AG04450 (cell line): Measurements from ENCODE around the gene MRGPRX3. TPM values are rescaled to one million over a fixed set of nuclear protein-coding genes. Genes with fewer than 3 reads are reported as not detected.
A peak's percentile ranks its signal among the peaks of the same experiment; 100 is the strongest.

Experiments used
- CTCF ChIA-PET: fragments of 300-600, 350-600 bp; formaldehyde crosslinking; extraction: SDS; loops from one replicate; lab custom pipeline; 2022; ENCODE audit warnings: antibody characterized with exemption, inconsistent platforms; lab: Charles Lee
- POLR2A ChIA-PET: fragments of 350-600 bp; formaldehyde crosslinking; extraction: SDS; loops from one replicate; lab custom pipeline; 2021; ENCODE audit warnings: antibody characterized with exemption, inconsistent platforms; lab: Yijun Ruan, JAX
- DNase-seq: peaks from one replicate; pipeline ENCODE4 v3.0.0-alpha.2; 2011; ENCODE audit warnings: low read depth, low spot score
- H3K27ac ChIP-seq: one replicate; pipeline ENCODE4 v1.5.1; 2012; ENCODE audit warnings: low read depth, low read length, control low read depth
- H3K27me3 ChIP-seq: one replicate; pipeline ENCODE4 v1.6.0; 2012; ENCODE audit warnings: low read length; ENCODE audit not compliant: control insufficient read depth, insufficient read depth
- H3K4me3 ChIP-seq: 2 replicates; pipeline ENCODE4 v1.5.1; 2011; ENCODE audit warnings: mild to moderate bottlenecking, low read depth, low read length, control low read depth
- H3K9me3 ChIP-seq: 2 replicates; pipeline ENCODE4 v1.5.1; 2012; ENCODE audit warnings: low read length; ENCODE audit not compliant: control insufficient read depth, insufficient read depth
- polyA plus RNA-seq: library from polyadenylated mRNA; depleted of rRNA; stranded (reverse); fragments of >200 nt; gene quantifications from 2 replicates; pipeline ENCODE4 v1.2.3, GENCODE V29; 2011
- TF ChIP-seq, protein P1 (sequence below): IDR thresholded peaks from 2 replicates; pipeline ENCODE4 v1.5.1; 2011; ENCODE audit warnings: low read depth, low read length, control low read depth, inconsistent platforms

Gene MRGPRX3
- polyA plus RNA-seq, 1 experiment: not detected

GRCh38 chr11:18137186-18137800, 4.9 kb downstream of the MRGPRX3 start:
- CTCF ChIA-PET: no interaction called here
- Histone ChIP-seq H3K27ac (no peak overlapping the region), H3K4me3 (no peak overlapping the region), H3K27me3 (no peaks in the 10 kb centered on the region), H3K9me3 (no peaks in the 10 kb centered on the region)
- POLR2A ChIA-PET: interaction anchor here (0.6 kb wide), 1 partner anchor 46 kb away, joined by 3 read pairs; no protein-coding TSS in a partner anchor
- no peak for DNase-seq
- TF ChIP-seq, protein P1, sequence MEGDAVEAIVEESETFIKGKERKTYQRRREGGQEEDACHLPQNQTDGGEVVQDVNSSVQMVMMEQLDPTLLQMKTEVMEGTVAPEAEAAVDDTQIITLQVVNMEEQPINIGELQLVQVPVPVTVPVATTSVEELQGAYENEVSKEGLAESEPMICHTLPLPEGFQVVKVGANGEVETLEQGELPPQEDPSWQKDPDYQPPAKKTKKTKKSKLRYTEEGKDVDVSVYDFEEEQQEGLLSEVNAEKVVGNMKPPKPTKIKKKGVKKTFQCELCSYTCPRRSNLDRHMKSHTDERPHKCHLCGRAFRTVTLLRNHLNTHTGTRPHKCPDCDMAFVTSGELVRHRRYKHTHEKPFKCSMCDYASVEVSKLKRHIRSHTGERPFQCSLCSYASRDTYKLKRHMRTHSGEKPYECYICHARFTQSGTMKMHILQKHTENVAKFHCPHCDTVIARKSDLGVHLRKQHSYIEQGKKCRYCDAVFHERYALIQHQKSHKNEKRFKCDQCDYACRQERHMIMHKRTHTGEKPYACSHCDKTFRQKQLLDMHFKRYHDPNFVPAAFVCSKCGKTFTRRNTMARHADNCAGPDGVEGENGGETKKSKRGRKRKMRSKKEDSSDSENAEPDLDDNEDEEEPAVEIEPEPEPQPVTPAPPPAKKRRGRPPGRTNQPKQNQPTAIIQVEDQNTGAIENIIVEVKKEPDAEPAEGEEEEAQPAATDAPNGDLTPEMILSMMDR: no peak

GRCh38 chr11:18140145-18140544, 7.8 kb downstream of the MRGPRX3 start:
- H3K4me3 ChIP-seq: no peak overlapping the region
- ChIA-PET CTCF (no interaction called here), POLR2A (no interaction called here)
- H3K27me3 ChIP-seq: no peaks in the 10 kb centered on the region
- H3K9me3 ChIP-seq: no peaks in the 10 kb centered on the region
- no peak overlapping the region for H3K27ac ChIP-seq
- DNase-seq: no peak
- TF ChIP-seq, protein P1: no peak

GRCh38 chr11:18144243-18144642, 11.9 kb downstream of the MRGPRX3 start:
- H3K9me3 ChIP-seq: no peaks in the 10 kb centered on the region
- H3K27ac ChIP-seq: no peak overlapping the region
- no peak overlapping the region for H3K4me3 ChIP-seq
- POLR2A ChIA-PET: no interaction called here
- H3K27me3 ChIP-seq: no peaks in the 10 kb centered on the region
- CTCF ChIA-PET: interaction anchor here (1.3 to 1.5 kb wide), 2 partner anchors 28 to 153 kb away, joined by 3 to 6 read pairs; no protein-coding TSS in a partner anchor
- DNase-seq: no peak
- TF ChIP-seq, protein P1: no peak

DNA sequence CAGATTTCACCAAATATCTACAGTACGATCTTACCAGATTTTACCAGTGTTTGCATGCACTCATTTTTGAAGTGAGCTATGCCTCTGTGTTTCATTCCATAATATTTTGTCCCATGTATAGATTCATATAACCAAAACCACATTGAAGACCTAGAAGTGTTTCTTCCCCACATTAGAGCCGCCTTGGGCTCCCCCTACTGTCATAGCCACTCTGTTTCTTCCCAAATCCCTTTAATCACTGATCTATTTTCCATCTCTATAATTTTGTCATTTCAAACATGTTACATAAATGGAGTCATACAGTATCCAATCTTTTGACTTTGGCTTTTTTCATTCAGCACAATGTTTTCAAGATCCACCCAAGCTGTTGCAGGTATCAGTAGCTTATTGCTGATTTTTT, 12.7 kb downstream of the MRGPRX3 start:
- no peak overlapping the region for H3K4me3 ChIP-seq
- DNase-seq: no peak
- CTCF ChIA-PET: interaction anchor here (1.3 to 1.5 kb wide), 2 partner anchors 29 to 153 kb away, joined by 3 to 6 read pairs; no protein-coding TSS in a partner anchor
- H3K9me3 ChIP-seq: no peaks in the 10 kb centered on the region
- H3K27ac ChIP-seq: no peak overlapping the region
- POLR2A ChIA-PET: no interaction called here
- no peaks in the 10 kb centered on the region for H3K27me3 ChIP-seq
- TF ChIP-seq, protein P1: 0 out of 2 replicates have a peak, but pooled peaks have one; percentile 20

- H3K27me3 ChIP-seq: no peaks in the 10 kb centered on the region
- no peaks in the 10 kb centered on the region for H3K9me3 ChIP-seq
- ChIA-PET CTCF (interaction anchor here (1.3 to 1.5 kb wide), 2 partner anchors 30 to 154 kb away, joined by 3 to 6 read pairs; no protein-coding TSS in a partner anchor), POLR2A (no interaction called here)
- H3K4me3 ChIP-seq: no peak overlapping the region
- H3K27ac ChIP-seq: no peak overlapping the region
- DNase-seq: no peak
- TF ChIP-seq, protein P1: no peak
Observed at GRCh38 chr11:18145837-18146236, 13.5 kb downstream of the MRGPRX3 start.
